Choroid plexus epithelial cell (primary cell): ENCODE results near the gene GREB1L.

ENCODE experiments used
- DNase-seq: peaks from one replicate; pipeline ENCODE4 v3.0.0-alpha.2; 2010; ENCODE audit warnings: low read depth
- H3K4me3 ChIP-seq: 2 replicates; pipeline ENCODE4 v1.5.1; 2011; ENCODE audit warnings: low read depth, mild to moderate bottlenecking, control low read depth, low read length, moderate library complexity
- TF ChIP-seq, protein P1 (sequence below): conservative IDR thresholded peaks from 2 replicates; pipeline ENCODE4 v1.5.1; 2011; ENCODE audit warnings: low read depth, mild to moderate bottlenecking, control low read depth, inconsistent platforms, low read length, moderate library complexity

The GREB1L gene

DNA sequence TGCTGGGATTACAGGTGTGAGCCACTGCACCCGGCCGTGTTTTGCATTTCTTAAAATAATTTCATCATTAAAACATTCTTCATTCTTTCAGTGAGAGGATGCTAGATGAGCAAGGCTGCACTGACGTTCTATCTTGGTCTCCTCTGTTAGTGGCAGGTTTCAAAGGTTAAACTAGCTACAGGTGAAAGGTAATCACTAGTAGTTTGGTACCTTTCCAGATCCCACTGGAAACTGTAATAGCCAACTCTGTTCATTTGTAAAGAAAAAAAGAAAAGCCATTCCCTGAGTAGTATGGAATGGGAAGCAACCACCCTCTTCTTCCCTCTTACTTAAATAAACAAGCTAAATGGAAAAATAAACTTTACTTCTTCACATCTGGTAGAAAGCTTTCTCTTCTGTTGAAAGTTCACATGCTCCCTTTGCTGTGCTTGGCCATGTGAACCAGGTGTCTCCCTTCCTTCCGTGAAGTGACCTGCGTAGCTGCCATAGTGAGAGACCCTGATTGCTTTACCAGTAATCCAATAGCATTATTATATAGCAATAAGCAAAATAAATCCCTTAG lies 94.0 kb downstream of the GREB1L start:
- H3K4me3 ChIP-seq, result no peak overlapping the region
- DNase-seq, result no peak
- TF ChIP-seq, protein P1, sequence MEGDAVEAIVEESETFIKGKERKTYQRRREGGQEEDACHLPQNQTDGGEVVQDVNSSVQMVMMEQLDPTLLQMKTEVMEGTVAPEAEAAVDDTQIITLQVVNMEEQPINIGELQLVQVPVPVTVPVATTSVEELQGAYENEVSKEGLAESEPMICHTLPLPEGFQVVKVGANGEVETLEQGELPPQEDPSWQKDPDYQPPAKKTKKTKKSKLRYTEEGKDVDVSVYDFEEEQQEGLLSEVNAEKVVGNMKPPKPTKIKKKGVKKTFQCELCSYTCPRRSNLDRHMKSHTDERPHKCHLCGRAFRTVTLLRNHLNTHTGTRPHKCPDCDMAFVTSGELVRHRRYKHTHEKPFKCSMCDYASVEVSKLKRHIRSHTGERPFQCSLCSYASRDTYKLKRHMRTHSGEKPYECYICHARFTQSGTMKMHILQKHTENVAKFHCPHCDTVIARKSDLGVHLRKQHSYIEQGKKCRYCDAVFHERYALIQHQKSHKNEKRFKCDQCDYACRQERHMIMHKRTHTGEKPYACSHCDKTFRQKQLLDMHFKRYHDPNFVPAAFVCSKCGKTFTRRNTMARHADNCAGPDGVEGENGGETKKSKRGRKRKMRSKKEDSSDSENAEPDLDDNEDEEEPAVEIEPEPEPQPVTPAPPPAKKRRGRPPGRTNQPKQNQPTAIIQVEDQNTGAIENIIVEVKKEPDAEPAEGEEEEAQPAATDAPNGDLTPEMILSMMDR, result no peak

DNA sequence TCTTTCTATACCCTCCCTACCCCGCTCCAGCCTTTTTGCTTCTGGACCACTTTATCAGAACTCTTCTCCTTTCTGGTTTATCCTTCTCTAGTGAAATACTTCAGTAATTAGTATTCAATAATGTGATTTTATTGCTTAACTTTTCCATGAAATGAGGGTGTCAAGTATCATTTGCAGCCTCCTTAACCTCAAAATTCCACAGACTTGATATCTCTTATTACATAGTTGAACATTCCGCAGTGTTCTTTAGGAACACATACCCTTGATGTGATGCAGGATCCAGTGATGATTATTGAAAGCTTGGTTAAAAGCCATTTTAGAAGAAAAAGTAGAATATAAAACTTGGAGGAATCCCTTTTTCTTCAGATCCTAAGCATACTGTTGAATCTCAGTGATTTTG lies 94.8 kb downstream of the GREB1L start:
- no peak for DNase-seq
- TF ChIP-seq, protein P1, result no peak
- no peak overlapping the region for H3K4me3 ChIP-seq

GRCh38 chr18:21341141-21341540 lies 99.1 kb downstream of the GREB1L start:
- DNase-seq, result no peak
- no peak overlapping the region for H3K4me3 ChIP-seq
- TF ChIP-seq, protein P1, result no peak

DNA sequence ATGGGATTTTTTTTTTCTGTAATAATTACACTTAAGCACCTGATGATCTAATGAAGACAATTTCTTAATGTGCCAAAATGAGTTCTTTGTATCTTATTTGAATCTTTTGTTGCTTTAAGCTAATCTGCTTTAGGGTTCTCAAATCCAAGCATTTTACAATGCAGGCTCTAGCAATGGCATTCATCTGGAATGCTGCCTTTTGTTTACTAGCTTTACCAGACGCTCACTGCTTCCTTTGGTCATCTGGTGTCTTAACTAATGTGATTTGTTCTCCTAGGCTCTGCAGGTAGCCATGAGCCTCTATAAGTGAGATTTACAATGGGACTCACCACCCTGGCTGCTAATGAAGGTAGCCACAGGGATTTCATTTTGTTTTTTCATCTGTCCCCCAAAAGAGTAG lies 100.3 kb downstream of the GREB1L start:
- H3K4me3 ChIP-seq, result no peak overlapping the region
- no peak for DNase-seq
- TF ChIP-seq, protein P1, result no peak

DNA sequence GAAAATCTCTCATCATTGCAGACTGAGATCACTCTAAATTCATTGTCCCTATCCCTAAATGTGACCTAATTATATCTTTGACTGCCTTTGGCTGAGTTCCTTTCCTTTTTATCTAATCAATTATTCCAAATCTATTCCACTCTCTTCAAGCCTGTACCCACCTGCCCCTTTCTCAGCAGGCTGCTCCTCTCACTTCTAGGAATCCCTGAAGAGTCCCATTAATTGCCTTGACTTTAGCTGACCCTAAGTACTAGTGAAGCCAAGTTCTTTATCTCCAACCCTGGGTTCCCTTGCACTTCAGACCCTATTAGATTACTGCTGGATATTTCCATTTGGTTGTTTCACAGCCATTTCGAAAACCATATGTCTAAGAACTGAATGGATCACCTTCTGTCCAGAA lies 102.8 kb downstream of the GREB1L start:
- no peak overlapping the region for H3K4me3 ChIP-seq
- no peak for DNase-seq
- TF ChIP-seq, protein P1, result no peak

DNA sequence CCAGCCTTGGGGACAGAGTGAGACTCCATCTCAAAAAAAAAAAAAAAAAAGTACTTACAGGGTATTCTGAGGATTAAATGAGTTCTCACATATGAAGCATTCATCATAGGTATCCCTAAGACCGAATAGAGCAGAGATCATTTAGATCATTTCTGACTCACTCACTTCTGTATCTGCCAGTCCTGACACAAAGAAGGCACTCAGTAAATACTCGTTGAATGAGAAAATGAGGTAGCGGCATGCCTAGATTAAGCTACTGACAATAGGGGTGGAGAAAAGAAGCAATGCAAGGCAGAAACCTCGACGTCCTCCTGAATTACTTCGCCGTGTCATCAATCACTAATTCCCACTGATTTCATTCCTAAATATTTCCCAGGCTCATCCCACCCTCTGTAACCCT lies 103.8 kb downstream of the GREB1L start:
- TF ChIP-seq, protein P1, result no peak
- no peak for DNase-seq
- H3K4me3 ChIP-seq, result no peak overlapping the region

DNA sequence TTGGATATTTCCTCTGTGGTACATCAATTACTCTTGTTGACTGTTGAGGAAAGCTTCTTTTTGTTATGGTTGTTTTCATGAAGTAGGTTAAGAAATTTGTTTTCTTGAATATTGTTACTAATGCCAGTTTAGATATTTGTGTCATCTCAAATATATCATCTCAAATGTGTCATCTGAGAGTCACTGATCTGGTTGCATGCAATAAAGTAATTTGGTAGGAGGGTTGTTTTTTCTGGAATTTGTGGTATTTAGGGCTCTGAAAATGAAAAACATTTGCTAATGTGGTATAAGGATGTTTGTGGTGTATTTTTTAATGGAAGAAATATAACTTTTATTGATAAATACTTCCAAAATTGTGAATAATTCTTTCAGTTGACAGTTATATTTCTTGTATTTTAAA lies 117.7 kb downstream of the GREB1L start:
- DNase-seq, result no peak
- TF ChIP-seq, protein P1, result no peak
- H3K4me3 ChIP-seq, result no peak overlapping the region
